Chondrocyte (in vitro differentiated cells): Measurements from ENCODE around the gene ERLIN1. TPM values are rescaled to one million over a fixed set of nuclear protein-coding genes. Genes with fewer than 3 reads are reported as not detected.

Experiments
- DNase-seq: peaks from one replicate; pipeline ENCODE4 v3.0.0; 2021; ENCODE audit warnings: mixed read lengths, low spot score
- H3K27ac Mint-ChIP-seq: one replicate; pipeline ENCODE4 v1.8.0; 2021; ENCODE audit warnings: mild to moderate bottlenecking, moderate library complexity, mixed read lengths; ENCODE audit not compliant: unreplicated experiment
- H3K27me3 Mint-ChIP-seq: 2 replicates; pipeline ENCODE4 v1.8.0; 2021; ENCODE audit warnings: low read depth, mixed read lengths
- H3K36me3 Mint-ChIP-seq: 2 replicates; pipeline ENCODE4 v1.8.0; 2021; ENCODE audit warnings: low read depth, mixed read lengths
- H3K4me1 Mint-ChIP-seq: 2 replicates; pipeline ENCODE4 v1.8.0; 2021; ENCODE audit warnings: low read depth, mild to moderate bottlenecking, mixed read lengths
- H3K4me3 Mint-ChIP-seq: one replicate; pipeline ENCODE4 v1.8.0; 2021; ENCODE audit warnings: mild to moderate bottlenecking, moderate library complexity, mixed read lengths; ENCODE audit not compliant: unreplicated experiment
- H3K9me3 Mint-ChIP-seq: 2 replicates; pipeline ENCODE4 v1.8.0; 2021; ENCODE audit warnings: low read depth, mixed read lengths
- CTCF ChIP-seq: fragments of 200-600 bp; sonication (generic); IDR thresholded peaks from 2 replicates; pipeline ENCODE4 v1.5.0; 2021; ENCODE audit warnings: antibody characterized with exemption, mild to moderate bottlenecking, moderate library complexity
- total RNA-seq: library from RNA; stranded (reverse); gene quantifications from 3 replicates; pipeline ENCODE4 v1.2.1, GENCODE V29; 2021

Gene ERLIN1
- total RNA-seq, 1 donor from 2014 or later, result 28.2 TPM

GRCh38 chr10:100133801-100134200 lies 52.0 kb downstream of the ERLIN1 start:
- DNase-seq, result no peak
- peaks cover 29% of the 10 kb centered on the region for H3K27me3 Mint-ChIP-seq
- TF ChIP-seq CTCF, result no peak
- H3K36me3 Mint-ChIP-seq, result peaks cover 3% of the 10 kb centered on the region
- H3K4me3 Mint-ChIP-seq, result no peak overlapping the region
- H3K4me1 Mint-ChIP-seq, result peaks cover under 1% of the 10 kb centered on the region
- no peak overlapping the region for H3K27ac Mint-ChIP-seq
- peaks cover 4% of the 10 kb centered on the region for H3K9me3 Mint-ChIP-seq

- Mint-ChIP-seq H3K36me3 (peaks cover 3% of the 10 kb centered on the region), H3K4me1 (no peaks in the 10 kb centered on the region), H3K27me3 (peaks cover 30% of the 10 kb centered on the region), H3K9me3 (peaks cover 4% of the 10 kb centered on the region), H3K4me3 (no peak overlapping the region), H3K27ac (no peak overlapping the region)
- no peak for TF ChIP-seq CTCF
- no peak for DNase-seq
These were observed 53.4 kb downstream of the ERLIN1 start for GRCh38 chr10:100132427-100132826.

DNA sequence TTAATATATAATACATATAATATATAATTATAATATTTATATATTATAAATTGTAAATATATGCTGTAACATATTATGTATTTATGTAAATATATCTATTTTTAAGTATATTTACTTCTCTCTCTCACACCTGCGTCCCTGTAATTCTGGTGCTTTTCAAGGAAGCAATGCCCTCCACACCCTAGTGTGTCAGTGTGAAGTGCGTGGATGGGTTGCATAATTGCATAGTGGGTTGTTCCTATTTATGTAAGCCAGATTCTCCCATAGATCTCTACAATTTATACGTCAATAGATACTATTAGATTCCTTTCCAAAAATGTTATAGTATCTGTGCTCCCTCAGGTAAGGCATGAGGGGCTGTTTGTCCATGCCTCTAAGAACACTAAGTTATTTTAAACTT lies 54.3 kb downstream of the ERLIN1 start:
- H3K36me3 Mint-ChIP-seq, result peaks cover 3% of the 10 kb centered on the region
- H3K4me1 Mint-ChIP-seq, result no peaks in the 10 kb centered on the region
- H3K4me3 Mint-ChIP-seq, result no peak overlapping the region
- no peak for TF ChIP-seq CTCF
- no peak overlapping the region for H3K27ac Mint-ChIP-seq
- no peak for DNase-seq
- H3K27me3 Mint-ChIP-seq, result peaks cover 27% of the 10 kb centered on the region
- H3K9me3 Mint-ChIP-seq, result peaks cover 4% of the 10 kb centered on the region

GRCh38 chr10:100130831-100131230 lies 55.0 kb downstream of the ERLIN1 start:
- H3K27me3 Mint-ChIP-seq, result peaks cover 24% of the 10 kb centered on the region
- H3K4me1 Mint-ChIP-seq, result no peaks in the 10 kb centered on the region
- peaks cover 3% of the 10 kb centered on the region for H3K36me3 Mint-ChIP-seq
- no peak for DNase-seq
- H3K9me3 Mint-ChIP-seq, result peaks cover 4% of the 10 kb centered on the region
- H3K27ac Mint-ChIP-seq, result no peak overlapping the region
- TF ChIP-seq CTCF, result no peak
- no peak overlapping the region for H3K4me3 Mint-ChIP-seq

DNA sequence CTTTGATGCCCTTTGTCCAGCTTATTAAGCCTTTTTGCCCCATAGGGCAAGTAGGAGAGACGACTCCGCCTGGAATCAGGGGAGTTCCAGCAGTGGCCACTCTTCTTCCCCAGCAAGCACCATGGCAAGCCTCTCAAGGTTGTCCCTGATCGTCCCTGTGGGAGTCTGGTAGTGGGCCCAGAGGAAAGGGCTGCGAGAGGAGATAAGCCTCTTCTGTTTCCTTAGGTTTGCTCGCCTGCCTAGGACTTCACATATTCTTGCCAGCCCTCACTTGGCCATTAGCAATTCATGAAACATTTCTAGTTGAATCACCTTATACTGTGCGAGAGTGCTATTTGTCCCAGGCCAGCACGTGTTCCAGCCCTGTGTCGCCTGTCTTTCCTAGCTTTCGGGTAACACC lies 56.4 kb downstream of the ERLIN1 start:
- Mint-ChIP-seq H3K4me1 (no peaks in the 10 kb centered on the region), H3K27ac (no peak overlapping the region), H3K36me3 (peaks cover 2% of the 10 kb centered on the region), H3K9me3 (no peaks in the 10 kb centered on the region), H3K27me3 (peaks cover 25% of the 10 kb centered on the region), H3K4me3 (no peak overlapping the region)
- no peak for TF ChIP-seq CTCF
- DNase-seq, result no peak
